ENCODE data around the gene TSLP. TPM values are rescaled to one million over a fixed set of nuclear protein-coding genes. Genes with fewer than 3 reads are reported as not detected.

The TSLP gene
- polyA plus RNA-seq (ENCODE audit: insufficient read length in 4 of 4), result under 1 TPM; 0.17 to 0.44 (median 0.28) TPM

- no peak for DNase-seq (ENCODE audit: low read depth in 4 of 4, low spot score in 3 of 4)
Observed at GRCh38 chr5:111071413-111071812, at the start of gene TSLP. Gene TSLP, plus strand, starts transcription at chr5:111071713. Its CDS starts 178 bp downstream, at chr5:111071891.

DNA sequence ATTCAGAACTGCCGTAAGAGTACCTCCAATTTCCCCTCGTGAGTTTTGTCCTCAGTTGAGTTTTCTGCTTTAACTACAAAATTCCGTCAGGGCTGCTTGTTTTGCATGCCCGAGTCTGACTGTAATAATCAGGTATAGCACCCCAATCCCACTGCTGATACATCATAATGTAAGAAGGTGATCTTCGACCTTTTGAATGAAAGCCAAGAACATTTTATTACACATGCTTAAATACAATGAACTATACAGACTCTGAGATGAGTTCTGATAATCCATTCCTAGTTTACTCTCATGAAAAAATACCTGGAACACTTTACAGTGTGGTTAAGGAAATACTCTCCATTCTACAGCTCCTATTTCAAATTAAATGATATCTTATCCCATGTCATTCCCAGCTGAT is 49.2 kb upstream of the TSLP start:
- DNase-seq (ENCODE audit: low read depth in 4 of 4, low spot score in 3 of 4), result no peak

DNA sequence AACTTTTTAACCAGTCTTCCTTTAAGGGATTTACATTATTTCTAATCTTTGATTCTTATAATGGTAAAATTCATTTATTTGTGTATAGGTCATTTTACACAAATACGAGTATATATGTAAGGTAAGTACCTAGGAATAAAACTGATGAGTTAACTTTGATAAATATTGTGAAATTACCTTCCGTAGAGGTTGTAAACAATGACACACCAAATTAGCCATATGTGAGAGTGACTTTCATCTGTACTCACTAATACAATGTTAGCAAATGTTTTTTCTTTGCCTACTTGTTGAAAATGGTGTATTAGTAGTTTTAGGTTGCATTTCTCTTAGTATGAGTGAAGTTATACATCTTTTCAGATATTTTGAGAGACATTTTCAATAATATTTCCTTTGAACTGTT is 42.6 kb upstream of the TSLP start:
- no peak for DNase-seq (ENCODE audit: low read depth in 4 of 4, low spot score in 3 of 4)

DNA sequence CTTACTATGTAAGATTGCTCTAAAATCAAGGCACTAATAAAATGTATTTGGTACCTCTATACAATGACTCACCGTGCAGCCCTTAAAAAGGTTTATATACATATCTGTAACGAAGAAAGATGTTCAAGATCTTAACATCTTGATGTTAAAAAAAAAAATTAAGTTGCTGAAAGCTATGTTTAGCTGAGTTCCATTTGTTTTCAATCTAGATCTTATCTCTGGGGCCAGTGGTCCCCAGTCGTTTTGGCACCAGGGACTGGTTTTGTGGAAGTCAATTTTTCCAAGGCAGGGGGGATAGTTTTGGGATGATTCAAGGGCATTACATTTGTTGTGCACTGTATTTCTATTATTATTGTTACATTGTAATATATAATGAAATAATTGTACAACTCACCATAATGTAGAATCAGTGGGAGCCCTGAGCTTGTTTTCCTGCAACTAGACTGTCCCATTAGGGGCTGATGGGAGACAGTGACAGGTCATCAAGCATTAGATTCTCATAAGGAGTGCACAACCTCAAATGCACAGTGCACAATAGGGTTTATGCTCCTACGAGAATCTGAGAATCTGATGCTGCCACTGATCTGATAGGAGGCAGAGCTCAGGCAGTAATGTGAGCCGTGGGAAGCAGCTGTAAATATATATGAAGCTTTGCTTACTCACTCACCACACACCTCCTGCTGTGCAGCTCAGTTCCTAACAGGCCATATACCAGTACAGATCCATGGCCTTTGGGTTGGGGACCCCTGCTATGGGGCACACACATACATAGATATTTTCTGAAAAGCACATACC is 27.6 kb upstream of the TSLP start:
- DNase-seq (ENCODE audit: low read depth in 4 of 4, low spot score in 3 of 4), result no peak

DNA sequence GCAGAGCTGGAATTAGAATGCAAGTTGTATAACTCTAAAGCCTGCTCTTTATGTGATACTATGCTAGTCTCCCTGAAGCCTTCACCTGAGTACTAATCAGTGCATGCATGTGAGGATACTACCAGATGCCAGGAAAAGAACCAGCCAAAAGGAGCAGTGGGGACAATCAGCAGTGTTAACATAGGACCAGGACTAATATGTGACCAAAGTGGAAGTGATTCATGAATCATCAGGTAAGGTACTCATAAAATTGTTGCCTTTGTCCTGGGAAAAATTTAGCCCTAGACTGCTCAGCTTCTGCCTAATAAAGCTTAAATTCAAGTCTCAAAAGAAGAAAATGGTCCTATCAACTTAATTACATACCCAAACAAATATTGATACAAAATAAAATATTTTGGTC is 13.4 kb upstream of the TSLP start:
- no peak for DNase-seq (ENCODE audit: low read depth in 4 of 4, low spot score in 3 of 4)

DNA sequence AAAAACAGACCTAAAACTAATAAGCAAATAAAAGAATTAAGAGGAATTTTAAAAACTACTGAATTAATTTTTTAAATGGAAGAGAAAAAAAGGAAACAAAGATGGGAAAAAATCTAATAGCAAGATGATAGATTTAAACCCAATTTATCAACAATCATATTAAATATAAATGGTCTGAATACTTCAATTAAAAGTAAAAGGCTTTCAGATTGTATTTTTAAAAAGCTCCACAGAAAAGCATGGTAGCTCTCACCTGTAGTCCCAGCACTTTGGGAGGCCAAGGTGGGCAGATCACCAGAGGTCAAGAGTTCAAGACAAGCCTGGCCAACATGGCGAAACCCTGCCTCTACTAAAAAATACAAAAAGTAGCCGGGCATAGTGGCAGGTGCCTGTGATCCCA is 11.3 kb upstream of the TSLP start:
- no peak for DNase-seq (ENCODE audit: low read depth in 4 of 4, low spot score in 3 of 4)

- no peak for DNase-seq (ENCODE audit: low read depth in 4 of 4, low spot score in 3 of 4)
Observed at GRCh38 chr5:111061618-111062017, 9.9 kb upstream of the TSLP start.

- no peak for DNase-seq (ENCODE audit: low read depth in 4 of 4, low spot score in 3 of 4)
Observed at GRCh38 chr5:111063709-111064322, 7.7 kb upstream of the TSLP start.

DNA sequence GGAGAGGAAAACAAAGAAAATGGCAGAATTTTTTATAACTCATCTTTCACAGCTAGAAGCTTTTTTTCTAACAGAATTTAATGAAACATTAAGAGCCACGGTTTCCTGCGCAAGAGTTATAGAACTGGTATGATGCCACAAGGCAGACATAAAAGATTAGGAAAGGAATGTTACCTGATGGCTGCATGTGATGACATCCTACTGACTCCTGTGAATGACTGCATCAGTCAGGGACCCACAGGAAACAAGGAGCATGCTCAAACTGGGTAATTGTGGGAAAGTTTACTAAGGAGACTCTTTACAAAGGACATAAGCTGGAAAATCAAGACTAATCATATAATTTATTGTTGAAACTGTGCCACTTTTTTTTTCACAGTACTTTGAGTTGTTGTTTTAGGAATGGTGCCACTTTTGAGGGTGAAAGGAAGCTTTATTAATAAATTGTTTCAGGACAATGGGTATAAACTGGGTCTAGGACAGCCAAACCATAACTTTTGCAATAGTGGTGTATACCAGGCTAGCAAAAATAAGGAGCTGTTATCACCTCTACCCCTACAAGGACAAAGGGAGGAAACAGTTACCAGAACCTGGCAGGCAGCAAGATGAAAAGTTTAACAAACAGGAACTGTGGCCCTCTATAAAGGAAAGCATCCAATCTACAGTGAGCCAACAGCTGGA is 5.1 kb upstream of the TSLP start:
- DNase-seq (ENCODE audit: low read depth in 4 of 4, low spot score in 3 of 4), result no peak

- no peak for DNase-seq (ENCODE audit: low read depth in 4 of 4, low spot score in 3 of 4)
Observed at GRCh38 chr5:111068213-111068612, 3.3 kb upstream of the TSLP start.

- no peak for DNase-seq (ENCODE audit: low read depth in 4 of 4, low spot score in 3 of 4)
Observed at GRCh38 chr5:111069839-111070238, 1.7 kb upstream of the TSLP start.

- DNase-seq (ENCODE audit: low read depth in 4 of 4, low spot score in 3 of 4), result no peak
Observed at GRCh38 chr5:111070272-111071134, 1.0 kb upstream of the TSLP start.

- no peak for DNase-seq (ENCODE audit: low read depth in 4 of 4, low spot score in 3 of 4)
Observed at GRCh38 chr5:111072949-111073682, 1.6 kb downstream of the TSLP start.

DNA sequence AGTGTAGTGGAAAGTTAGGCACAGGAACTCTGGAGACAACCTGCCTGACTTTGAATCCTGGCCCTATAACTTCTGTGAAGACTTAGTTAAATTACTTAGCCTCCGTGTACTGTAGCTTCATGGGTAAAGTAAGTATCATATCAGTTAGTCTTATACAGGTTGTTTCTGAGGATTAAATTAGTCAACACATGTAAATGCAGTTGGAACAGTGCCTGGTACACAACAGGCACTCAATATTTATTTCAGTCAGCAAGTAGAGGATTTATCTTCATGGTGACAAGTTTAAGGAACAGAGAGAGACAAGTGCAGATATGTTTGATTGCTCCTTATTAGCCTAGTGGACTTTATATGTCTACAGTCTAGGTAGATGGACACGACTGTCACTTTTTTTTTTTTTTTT is 2.7 kb downstream of the TSLP start:
- no peak for DNase-seq (ENCODE audit: low read depth in 4 of 4, low spot score in 3 of 4)

DNA sequence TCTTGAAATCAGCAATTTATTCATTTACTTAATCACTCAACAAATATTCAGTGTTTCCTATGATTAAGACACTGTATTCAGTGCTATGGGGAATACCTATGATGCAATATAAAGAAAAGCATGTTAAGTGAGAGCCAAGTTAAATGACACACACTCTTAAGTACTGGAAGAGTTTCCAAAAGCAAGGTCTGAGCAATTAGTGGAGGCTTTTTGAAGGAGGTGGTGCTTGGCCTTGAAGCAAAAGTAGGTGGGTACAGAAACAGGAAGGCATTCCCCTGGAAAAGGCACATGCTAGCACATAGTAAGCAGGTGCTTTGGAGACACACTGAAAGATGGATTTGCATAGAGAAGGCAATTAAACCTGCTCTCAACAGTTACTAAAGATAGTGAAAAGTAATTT is 4.0 kb downstream of the TSLP start:
- DNase-seq (ENCODE audit: low read depth in 4 of 4, low spot score in 3 of 4), result no peak

GRCh38 chr5:111076091-111076490 is 4.6 kb downstream of the TSLP start:
- DNase-seq (ENCODE audit: low read depth in 4 of 4, low spot score in 3 of 4), result no peak

DNA sequence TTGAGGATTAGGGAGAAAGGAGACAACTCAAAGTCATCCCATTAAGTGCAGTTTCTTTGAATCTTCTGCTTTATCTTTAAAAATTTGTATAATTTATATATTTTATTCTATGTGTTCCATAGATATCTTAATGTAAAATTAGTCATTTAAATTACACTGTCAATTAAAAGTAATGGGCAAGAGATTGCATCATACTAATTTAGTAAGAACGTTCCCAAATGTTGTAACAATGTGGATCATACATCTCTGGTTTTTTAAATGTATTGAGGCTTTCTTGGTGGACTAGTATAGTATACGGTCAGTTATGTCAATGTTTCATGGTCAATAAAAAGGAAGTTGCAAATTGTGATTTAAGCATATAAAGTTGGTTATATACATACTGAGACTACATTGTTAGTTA is 6.2 kb downstream of the TSLP start:
- DNase-seq (ENCODE audit: low read depth in 4 of 4, low spot score in 3 of 4), result no peak

DNA sequence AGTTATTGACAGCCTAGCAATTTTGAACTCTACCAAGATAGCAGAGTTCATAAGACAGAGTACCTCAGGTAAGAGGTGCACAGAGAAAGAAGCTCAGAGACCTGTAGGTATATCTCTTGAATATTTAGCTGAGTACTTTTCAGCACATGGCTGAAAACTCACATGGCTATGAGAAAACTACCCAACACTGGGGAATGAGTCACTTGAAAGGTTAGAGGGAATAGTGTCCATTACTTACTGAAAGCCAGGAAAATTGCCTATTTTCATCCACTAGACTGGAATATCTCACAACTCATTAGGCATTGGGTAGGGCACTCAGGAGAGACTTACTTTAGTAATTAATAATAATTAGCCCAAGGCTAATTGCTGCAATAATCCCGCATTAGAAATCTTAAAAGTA is 8.3 kb downstream of the TSLP start:
- DNase-seq (ENCODE audit: low read depth in 4 of 4, low spot score in 3 of 4), result no peak

DNA sequence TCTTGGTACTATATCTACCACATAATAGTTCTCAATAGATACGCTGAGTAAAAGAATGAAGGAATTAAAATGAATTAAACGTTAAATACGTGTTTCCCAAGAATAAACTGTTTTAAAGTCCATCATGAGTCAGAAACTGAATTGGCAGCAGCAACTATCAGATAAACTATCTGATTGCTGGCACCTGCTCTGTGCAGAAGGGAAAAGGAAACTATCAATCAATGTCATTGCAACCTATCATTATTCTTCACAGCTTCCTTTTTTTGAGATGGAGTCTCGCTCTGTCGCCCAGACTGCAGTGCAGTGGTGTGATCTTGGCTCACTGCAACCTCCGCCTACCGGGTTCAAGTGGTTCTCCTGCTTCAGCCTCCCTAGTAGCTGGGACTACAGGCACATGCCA is 11.8 kb downstream of the TSLP start:
- DNase-seq (ENCODE audit: low read depth in 4 of 4, low spot score in 3 of 4), result no peak
